WI38 (cell line): ENCODE data around the gene ZNF367.

ENCODE experiments used
- H3K4me3 ChIP-seq: 2 replicates; pipeline ENCODE4 v1.5.1; 2011; ENCODE audit warnings: low read depth, mild to moderate bottlenecking, control low read depth, low read length
- TF ChIP-seq, protein P1 (sequence below): IDR thresholded peaks from 2 replicates; pipeline ENCODE4 v1.5.1; 2012; ENCODE audit warnings: low read depth, mild to moderate bottlenecking, control low read depth, low read length

Gene ZNF367

DNA sequence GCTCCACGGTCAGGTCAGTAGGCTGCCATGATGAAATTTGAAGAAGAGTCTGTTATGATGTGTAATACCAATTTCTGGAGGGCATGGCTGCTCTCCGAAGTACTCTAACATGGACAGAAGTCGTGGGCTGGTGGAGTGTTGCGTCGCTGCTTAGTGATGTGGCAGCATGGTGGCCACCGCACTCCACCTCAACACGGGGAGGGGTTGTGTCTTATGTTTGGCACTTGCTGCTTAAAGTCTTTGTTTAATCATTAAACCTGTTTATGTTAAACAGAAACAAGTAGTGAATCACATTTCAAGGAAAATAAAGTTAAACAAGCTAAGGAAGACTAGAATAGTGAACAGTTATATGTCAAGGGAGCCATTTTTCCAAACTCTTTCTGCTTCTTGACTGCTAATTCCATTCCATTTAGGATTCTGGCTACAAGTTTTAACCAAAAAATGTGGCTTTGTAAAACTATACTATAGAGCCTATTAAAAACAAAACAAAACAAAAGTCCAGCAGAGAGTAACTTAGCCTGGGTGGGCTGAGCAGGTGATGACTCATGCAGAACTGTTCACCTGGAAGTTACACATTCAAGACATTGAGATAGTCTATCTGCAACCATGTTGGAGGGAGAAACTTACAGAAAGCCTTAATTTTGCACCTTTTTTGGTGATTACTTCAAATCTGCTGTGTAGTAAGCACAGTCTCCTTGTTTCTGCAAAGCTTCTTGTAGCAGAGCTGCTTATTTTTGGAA lies 41.3 kb upstream of the ZNF367 start:
- TF ChIP-seq, protein P1, sequence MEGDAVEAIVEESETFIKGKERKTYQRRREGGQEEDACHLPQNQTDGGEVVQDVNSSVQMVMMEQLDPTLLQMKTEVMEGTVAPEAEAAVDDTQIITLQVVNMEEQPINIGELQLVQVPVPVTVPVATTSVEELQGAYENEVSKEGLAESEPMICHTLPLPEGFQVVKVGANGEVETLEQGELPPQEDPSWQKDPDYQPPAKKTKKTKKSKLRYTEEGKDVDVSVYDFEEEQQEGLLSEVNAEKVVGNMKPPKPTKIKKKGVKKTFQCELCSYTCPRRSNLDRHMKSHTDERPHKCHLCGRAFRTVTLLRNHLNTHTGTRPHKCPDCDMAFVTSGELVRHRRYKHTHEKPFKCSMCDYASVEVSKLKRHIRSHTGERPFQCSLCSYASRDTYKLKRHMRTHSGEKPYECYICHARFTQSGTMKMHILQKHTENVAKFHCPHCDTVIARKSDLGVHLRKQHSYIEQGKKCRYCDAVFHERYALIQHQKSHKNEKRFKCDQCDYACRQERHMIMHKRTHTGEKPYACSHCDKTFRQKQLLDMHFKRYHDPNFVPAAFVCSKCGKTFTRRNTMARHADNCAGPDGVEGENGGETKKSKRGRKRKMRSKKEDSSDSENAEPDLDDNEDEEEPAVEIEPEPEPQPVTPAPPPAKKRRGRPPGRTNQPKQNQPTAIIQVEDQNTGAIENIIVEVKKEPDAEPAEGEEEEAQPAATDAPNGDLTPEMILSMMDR: no peak
- no peak overlapping the region for H3K4me3 ChIP-seq

DNA sequence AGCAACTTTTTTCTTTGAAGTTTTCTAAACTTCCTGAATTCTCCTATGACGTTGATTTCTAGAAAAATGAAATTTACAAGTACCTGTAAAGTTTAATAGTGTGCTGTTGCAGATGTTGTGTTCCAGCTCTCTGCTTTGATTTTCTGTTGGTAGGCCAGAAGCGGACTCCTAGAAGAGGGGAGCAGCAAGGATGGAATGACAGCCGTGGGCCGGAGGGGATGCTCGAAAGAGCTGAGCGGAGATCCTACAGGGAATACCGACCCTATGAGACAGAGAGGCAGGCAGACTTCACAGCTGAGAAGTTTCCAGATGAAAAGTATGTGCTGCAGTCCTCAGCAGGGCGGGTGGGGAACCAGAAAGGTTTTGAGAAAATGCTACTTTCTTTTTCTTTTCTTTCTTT lies 40.1 kb upstream of the ZNF367 start:
- H3K4me3 ChIP-seq: no peak overlapping the region
- TF ChIP-seq, protein P1: no peak

DNA sequence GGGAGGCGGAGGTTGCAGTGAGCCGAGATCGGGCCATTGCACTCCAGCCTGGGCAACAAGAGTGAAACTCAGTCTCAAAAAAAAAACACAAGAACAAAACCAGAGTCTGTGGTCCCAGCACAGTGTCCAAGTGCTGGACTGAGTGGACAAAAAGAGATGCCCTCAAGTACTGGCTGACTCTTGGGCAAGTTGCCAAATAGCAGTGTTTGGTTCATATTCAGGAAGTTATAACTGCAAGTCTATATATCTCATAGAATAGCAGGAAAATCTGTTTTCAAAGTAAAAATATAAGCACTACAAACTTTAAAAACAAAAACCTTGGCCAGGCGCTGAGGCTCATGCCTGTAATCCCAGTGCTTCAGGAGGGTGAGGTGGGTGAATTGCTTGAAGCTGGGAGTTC lies 39.1 kb upstream of the ZNF367 start:
- H3K4me3 ChIP-seq: no peak overlapping the region

DNA sequence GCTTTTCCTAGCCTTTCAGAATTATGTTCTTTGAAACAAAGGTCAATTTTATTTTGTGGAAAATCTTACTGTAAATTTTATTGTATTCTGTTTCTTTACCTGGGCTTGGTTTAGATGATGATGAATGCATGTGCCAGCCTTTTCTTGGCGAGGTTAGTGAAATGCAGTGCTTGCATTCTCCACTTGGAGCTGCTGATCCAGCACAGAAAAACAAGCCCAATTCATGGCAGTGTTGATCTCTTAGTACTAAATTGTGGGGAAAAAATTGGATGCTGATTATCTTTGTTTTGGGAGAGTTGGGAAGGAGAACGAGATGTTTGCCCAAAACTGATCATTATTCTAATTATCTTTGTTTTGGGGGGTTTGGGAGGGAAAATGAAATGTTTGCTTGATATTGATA lies 35.5 kb upstream of the ZNF367 start:
- TF ChIP-seq, protein P1: peak; percentile 39
- H3K4me3 ChIP-seq: no peak overlapping the region

More for the DNA sequence above, 39.1 kb upstream of the ZNF367 start:
- TF ChIP-seq, protein P1: no peak

DNA sequence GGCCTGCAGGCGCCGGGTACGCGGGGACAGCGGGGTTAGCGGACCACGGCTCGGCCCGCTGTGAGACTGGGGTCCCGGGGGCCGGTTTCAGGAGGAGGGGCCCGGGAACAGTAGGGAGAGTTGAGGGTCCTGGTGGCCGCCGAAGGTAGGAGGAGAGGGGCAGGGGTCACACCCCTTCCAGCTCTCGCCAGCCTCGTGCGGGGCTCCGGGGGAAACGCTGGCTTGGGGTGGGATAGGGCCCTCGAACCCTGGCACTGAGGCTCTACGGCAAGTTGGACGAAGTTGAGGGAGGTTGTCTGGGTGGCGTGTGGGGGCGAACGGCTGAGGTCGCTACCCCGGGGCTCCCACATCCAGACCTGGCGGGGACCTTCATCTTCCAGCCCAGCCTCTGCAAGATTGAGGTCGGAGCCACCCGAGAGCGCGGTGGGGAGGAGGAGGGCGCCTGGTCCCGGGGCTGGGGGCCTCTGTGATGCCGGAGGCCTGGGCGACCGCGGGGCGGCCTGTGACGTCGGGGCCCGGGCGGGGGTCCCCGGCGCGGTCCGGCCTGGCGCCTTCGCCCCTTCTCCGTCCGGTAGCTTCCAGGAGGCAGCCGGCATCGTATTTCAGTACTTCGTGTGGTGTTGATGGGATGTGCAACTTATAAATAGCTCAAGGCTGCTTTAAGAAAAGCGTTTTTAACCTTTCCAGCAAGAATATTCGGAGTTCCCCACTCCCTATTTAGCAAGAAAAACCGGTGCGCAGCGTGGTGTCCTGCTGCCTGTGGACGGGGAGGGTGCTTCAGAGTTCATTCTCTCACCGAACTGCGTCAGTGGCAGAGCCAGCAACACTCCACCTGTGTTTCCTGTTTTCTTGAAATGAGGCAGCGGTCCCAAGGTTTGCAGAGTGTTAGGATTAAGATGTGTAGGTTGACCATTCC lies 32.7 kb upstream of the ZNF367 start:
- TF ChIP-seq, protein P1: no peak
- H3K4me3 ChIP-seq: peak overlapping the region; percentile 75

DNA sequence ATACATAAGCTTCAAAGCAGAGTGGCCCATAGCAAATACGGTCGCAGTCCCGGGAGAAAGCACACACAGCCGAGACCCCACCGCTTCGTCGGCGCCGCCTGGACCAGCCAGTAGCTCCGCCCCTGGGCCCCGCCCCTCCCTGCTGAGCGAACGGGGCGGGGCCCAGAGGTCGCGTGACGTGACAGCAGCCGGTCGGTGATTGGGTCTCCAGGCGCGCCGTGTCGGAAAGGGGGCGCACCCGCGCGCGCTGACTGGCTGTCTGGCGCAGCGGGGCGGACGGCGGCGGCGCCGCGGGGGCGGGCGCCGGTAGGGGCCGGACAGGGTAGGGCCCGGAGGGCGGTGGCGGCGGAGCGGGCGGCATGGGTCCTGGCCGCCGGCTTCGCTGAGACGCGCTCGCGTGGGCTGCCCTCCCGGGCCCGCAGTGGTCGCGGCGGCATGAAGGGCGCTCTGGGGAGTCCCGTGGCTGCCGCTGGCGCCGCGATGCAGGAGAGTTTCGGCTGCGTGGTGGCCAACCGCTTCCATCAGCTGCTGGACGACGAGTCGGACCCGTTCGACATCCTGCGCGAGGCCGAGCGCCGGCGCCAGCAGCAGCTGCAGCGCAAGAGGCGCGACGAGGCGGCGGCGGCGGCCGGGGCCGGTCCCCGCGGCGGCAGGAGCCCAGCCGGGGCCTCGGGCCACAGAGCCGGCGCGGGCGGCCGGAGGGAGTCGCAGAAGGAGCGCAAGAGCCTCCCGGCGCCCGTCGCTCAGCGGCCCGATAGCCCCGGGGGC lies 31.9 kb upstream of the ZNF367 start, which contains the start of gene HABP4:
HABP4 (plus strand) TSS at position 325 of the 768 bp plus-strand sequence; CDS start at position 436, 111 bp downstream.
- TF ChIP-seq, protein P1: no peak
- H3K4me3 ChIP-seq: peak within 1 kb of the TSS; percentile 75
